ENCODE measurements around the gene ADH6.

ADH6 gene

DNA sequence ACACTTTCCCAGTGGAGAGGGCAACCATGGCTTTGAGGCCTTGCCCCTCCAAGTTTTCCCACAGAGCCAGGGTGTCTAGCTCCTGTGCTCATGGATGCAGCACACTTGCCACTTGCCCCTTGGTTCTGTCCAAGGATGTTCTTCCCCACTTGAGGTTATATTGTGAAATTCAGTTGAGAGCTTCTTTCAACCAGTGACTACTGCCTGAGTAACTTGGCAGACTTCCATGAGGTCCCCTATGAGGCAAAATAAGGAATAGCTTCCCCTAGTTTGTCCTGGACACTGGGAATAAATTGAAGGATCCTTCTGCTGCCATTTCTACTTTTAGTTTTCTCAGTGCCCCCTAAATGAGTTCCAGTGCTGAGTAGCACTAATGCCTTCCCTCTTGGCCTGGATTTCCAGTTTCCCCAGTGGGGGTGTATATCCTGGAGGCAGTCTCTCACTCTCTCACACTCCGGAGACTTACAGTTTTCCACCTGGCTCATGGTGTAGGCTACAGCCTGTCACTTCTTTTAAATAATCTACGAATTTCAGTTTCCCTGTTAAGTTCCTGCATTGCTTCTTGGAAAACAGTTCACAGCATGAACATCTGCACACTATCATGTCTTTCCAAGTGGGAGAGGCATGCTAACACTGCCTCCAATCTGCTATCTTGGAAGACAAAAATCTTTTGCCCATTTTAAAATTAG is 38.5 kb downstream of the ADH6 start:
- no peak for ATAC-seq (ENCODE audit: insufficient read depth, low read depth)
- Histone ChIP-seq H3K9me3 (ENCODE audit: insufficient read depth, low read length, severe bottlenecking) (peaks cover 2% of the 10 kb centered on the region), H3K27me3 (ENCODE audit: insufficient read depth, low read length, poor library complexity) (no peaks in the 10 kb centered on the region), H3K79me2 (ENCODE audit: insufficient read depth, low read length) (no peaks in the 10 kb centered on the region), H3K27ac (ENCODE audit: low read length) (no peak overlapping the region), H3K4me1 (ENCODE audit: insufficient read depth, low read length) (no peaks in the 10 kb centered on the region), H4K20me1 (ENCODE audit: insufficient read depth, low read length) (no peaks in the 10 kb centered on the region), H3K9ac (ENCODE audit: low read depth, low read length) (no peak overlapping the region), H3K4me2 (ENCODE audit: insufficient read depth, low read length) (no peak overlapping the region), H3K36me3 (ENCODE audit: insufficient read depth, low read length) (no peaks in the 10 kb centered on the region), H3K4me3 (ENCODE audit: low read depth in 1 of 2, low read length in 2 of 2) (no peak overlapping the region), H2AFZ (ENCODE audit: low read depth, low read length) (no peak overlapping the region)
- TF ChIP-seq EZH2 (IDR thresholded peaks at IDR 0.05; ENCODE audit: borderline replicate concordance, low read depth, low read length, severe bottlenecking), result no peak
- no peak for DNase-seq

DNA sequence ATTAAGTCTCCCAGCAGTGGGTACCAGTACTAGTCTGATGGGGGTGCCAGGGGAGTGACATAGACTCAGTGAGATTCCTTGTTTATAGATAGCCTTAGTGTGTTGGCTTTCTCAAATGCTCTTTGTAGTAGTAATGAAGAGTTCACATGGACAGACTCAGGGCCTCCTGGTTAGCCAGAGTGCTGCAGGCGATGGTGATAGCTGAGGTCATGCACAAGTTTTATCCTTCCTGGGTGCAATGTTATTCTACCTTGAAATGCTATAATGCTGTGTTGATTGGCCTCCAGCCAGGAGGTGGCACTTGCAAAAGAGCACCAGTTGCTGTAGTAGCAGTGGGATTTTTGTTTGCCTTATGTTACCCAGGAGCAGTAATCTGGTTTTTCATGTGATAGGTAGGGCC is 39.4 kb downstream of the ADH6 start:
- Histone ChIP-seq H3K27me3 (ENCODE audit: insufficient read depth, low read length, poor library complexity) (no peaks in the 10 kb centered on the region), H2AFZ (ENCODE audit: low read depth, low read length) (no peak overlapping the region), H3K9me3 (ENCODE audit: insufficient read depth, low read length, severe bottlenecking) (no peaks in the 10 kb centered on the region), H3K4me1 (ENCODE audit: insufficient read depth, low read length) (no peaks in the 10 kb centered on the region), H3K79me2 (ENCODE audit: insufficient read depth, low read length) (no peaks in the 10 kb centered on the region), H3K4me2 (ENCODE audit: insufficient read depth, low read length) (no peak overlapping the region), H3K27ac (ENCODE audit: low read length) (no peak overlapping the region), H4K20me1 (ENCODE audit: insufficient read depth, low read length) (no peaks in the 10 kb centered on the region), H3K9ac (ENCODE audit: low read depth, low read length) (no peak overlapping the region), H3K4me3 (ENCODE audit: low read depth in 1 of 2, low read length in 2 of 2) (no peak overlapping the region), H3K36me3 (ENCODE audit: insufficient read depth, low read length) (no peaks in the 10 kb centered on the region)
- no peak for ATAC-seq (ENCODE audit: insufficient read depth, low read depth)
- DNase-seq, result no peak
- no peak for TF ChIP-seq EZH2 (IDR thresholded peaks at IDR 0.05; ENCODE audit: borderline replicate concordance, low read depth, low read length, severe bottlenecking)
- TF ChIP-seq, protein P1, sequence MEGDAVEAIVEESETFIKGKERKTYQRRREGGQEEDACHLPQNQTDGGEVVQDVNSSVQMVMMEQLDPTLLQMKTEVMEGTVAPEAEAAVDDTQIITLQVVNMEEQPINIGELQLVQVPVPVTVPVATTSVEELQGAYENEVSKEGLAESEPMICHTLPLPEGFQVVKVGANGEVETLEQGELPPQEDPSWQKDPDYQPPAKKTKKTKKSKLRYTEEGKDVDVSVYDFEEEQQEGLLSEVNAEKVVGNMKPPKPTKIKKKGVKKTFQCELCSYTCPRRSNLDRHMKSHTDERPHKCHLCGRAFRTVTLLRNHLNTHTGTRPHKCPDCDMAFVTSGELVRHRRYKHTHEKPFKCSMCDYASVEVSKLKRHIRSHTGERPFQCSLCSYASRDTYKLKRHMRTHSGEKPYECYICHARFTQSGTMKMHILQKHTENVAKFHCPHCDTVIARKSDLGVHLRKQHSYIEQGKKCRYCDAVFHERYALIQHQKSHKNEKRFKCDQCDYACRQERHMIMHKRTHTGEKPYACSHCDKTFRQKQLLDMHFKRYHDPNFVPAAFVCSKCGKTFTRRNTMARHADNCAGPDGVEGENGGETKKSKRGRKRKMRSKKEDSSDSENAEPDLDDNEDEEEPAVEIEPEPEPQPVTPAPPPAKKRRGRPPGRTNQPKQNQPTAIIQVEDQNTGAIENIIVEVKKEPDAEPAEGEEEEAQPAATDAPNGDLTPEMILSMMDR (IDR thresholded peaks at IDR 0.05; ENCODE audit: borderline replicate concordance, extremely low read depth, low read length, poor library complexity, severe bottlenecking), result no peak

DNA sequence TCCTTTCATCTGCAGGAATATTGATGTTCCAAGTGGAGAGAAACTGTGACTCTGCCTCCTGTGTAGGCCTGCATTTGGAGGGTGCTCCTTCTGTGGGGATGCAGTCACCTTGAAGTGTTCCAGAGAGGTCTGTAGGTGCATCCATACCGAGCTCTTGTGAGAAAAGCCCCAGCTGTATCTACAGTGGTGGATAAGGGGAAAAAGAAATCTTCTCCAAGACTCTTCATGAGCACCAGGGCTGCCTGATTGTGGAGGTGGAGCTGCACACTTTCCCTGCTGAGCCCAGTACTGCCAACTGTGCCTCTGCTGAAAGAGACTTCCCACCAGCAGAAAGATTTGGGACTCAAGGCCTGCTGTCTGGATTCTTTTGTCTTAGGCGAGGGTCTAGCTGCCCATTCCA is 39.9 kb downstream of the ADH6 start:
- H3K4me1 ChIP-seq (ENCODE audit: insufficient read depth, low read length), result no peaks in the 10 kb centered on the region
- H4K20me1 ChIP-seq (ENCODE audit: insufficient read depth, low read length), result no peaks in the 10 kb centered on the region
- H3K27ac ChIP-seq (ENCODE audit: low read length), result no peak overlapping the region
- no peak overlapping the region for H2AFZ ChIP-seq (ENCODE audit: low read depth, low read length)
- no peak for TF ChIP-seq EZH2 (IDR thresholded peaks at IDR 0.05; ENCODE audit: borderline replicate concordance, low read depth, low read length, severe bottlenecking)
- TF ChIP-seq, protein P1 (IDR thresholded peaks at IDR 0.05; ENCODE audit: borderline replicate concordance, extremely low read depth, low read length, poor library complexity, severe bottlenecking), result no peak
- no peaks in the 10 kb centered on the region for H3K27me3 ChIP-seq (ENCODE audit: insufficient read depth, low read length, poor library complexity)
- ATAC-seq (ENCODE audit: insufficient read depth, low read depth) (no peak), DNase-seq (no peak)
- no peak overlapping the region for H3K4me2 ChIP-seq (ENCODE audit: insufficient read depth, low read length)
- no peaks in the 10 kb centered on the region for H3K36me3 ChIP-seq (ENCODE audit: insufficient read depth, low read length)
- no peaks in the 10 kb centered on the region for H3K9me3 ChIP-seq (ENCODE audit: insufficient read depth, low read length, severe bottlenecking)
- no peak overlapping the region for H3K9ac ChIP-seq (ENCODE audit: low read depth, low read length)
- no peaks in the 10 kb centered on the region for H3K79me2 ChIP-seq (ENCODE audit: insufficient read depth, low read length)
- no peak overlapping the region for H3K4me3 ChIP-seq (ENCODE audit: low read depth in 1 of 2, low read length in 2 of 2)

DNA sequence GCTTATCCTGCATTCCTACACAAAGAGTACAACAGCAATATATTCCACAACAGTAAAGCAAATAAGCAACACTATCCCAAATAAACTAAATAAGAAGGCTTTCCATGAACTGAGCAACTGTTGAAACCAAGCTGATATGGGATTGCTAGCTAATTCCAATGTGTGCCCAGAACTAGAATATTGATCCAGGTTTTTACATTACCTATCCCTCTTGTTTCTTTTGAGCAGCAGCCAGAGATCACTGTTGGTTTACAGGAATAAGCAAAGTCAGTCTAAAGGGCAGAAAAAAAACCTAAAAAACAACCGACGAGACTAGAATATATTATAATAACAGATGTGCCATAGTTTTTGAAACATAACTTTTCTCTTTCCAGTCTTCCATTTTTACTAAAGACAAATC is 52.5 kb downstream of the ADH6 start:
- Histone ChIP-seq H3K4me3 (ENCODE audit: low read depth in 1 of 2, low read length in 2 of 2) (no peak overlapping the region), H3K79me2 (ENCODE audit: insufficient read depth, low read length) (no peaks in the 10 kb centered on the region), H3K9me3 (ENCODE audit: insufficient read depth, low read length, severe bottlenecking) (no peaks in the 10 kb centered on the region), H3K9ac (ENCODE audit: low read depth, low read length) (no peak overlapping the region), H2AFZ (ENCODE audit: low read depth, low read length) (no peak overlapping the region), H3K4me2 (ENCODE audit: insufficient read depth, low read length) (no peak overlapping the region), H3K36me3 (ENCODE audit: insufficient read depth, low read length) (no peaks in the 10 kb centered on the region), H3K27me3 (ENCODE audit: insufficient read depth, low read length, poor library complexity) (no peaks in the 10 kb centered on the region), H4K20me1 (ENCODE audit: insufficient read depth, low read length) (no peaks in the 10 kb centered on the region), H3K27ac (ENCODE audit: low read length) (no peak overlapping the region), H3K4me1 (ENCODE audit: insufficient read depth, low read length) (no peaks in the 10 kb centered on the region)
- no peak for ATAC-seq (ENCODE audit: insufficient read depth, low read depth)
- no peak for DNase-seq
- TF ChIP-seq, protein P1 (IDR thresholded peaks at IDR 0.05; ENCODE audit: borderline replicate concordance, extremely low read depth, low read length, poor library complexity, severe bottlenecking), result no peak
- TF ChIP-seq EZH2 (IDR thresholded peaks at IDR 0.05; ENCODE audit: borderline replicate concordance, low read depth, low read length, severe bottlenecking), result no peak
